Measurements from ENCODE around the gene PLCL1. TPM values are rescaled to one million over a fixed set of nuclear protein-coding genes. Genes with fewer than 3 reads are reported as not detected.
A peak's percentile ranks its signal among the peaks of the same experiment; 100 is the strongest.

PLCL1 gene
- total RNA-seq, 1 experiment from 2014 or later = 0.12 TPM

DNA sequence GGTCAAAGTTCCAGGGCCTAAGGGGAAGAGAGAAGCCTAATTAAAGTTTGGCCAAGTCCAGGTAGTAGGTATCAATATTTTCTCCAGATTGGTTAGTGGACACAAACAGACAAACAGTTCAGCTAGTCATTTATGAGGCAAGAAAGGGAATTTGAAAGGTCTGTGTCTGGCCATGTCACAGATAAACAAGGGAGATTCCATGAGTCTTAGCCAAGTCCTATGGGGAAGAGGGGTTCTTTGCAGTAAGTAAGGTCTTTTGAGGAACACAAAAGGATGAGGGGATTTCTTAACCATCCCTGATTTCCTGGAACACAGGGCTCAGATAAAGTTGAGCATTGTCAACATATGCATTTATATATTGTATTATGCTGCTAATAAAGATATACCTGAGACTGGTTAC lies 310.8 kb downstream of the PLCL1 start:
- DNase-seq (ENCODE audit: low read depth) = no peak

DNA sequence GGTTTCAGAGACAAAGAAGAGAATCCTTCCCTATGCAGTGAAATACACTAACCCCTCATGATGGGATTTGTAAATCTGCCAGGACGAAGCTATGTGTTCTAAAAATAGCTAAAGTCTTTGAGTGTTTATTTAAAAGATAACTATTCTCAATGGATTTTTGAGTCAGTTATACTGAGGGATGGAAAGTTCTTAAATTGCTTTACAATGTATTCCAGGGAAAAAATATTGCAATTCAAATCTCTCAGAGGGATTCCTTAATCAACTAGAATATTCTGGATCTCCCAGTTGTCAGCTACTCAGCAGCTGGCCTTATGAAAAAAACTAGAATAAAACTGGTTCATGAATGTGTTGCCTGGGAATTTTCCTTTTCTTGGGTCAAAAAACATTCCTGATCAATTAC lies 312.4 kb downstream of the PLCL1 start:
- no peak for DNase-seq (ENCODE audit: low read depth)

DNA sequence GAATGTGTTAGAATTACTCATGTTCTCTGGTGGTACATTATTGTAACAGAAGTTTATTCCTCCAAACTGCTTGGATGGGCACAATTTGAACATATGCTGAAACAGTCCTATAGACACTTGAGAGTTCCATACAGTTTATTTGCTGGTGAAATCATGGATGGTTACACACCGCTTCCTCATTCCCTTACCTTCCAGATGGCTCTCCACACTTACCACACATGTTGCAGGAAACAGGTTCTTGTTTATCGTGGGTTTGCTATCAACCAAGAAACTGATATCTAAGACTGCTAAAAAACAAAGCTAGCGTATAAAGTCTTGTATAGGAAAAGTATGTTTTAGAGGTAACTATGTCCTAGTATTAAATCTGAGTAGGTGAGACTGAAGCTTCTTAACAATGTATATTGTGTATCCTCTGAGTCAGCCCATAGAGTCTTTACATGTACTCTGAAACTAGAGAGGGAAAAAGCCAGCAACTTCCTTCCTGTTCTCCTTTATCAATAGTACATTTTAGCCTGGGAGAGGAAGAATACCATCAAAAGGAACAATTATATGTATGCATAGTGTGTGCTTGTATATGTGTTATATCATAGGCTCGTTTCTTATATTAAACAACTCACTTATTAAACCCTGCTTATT lies 313.1 kb downstream of the PLCL1 start:
- DNase-seq (ENCODE audit: low read depth) = no peak

DNA sequence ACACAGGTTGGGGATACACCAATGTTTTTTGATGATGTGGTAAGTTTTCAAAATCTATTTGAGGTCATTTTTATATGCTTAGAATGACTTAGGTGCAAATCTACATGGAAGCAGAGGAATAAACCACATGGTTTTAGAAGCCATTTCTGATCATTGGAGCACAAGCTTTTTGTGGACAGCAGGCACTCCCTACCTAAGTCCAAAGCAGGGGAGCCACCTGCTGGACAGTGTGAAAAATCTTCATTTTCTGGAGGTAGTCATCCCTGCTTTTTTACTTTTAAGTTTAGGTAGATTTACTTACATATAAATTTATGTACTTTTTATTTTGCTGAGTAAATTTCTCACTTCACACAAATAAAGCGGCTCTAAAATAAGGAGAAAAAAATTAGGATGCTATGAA lies 323.2 kb downstream of the PLCL1 start:
- peak; percentile 17 for DNase-seq (ENCODE audit: low read depth)

DNA sequence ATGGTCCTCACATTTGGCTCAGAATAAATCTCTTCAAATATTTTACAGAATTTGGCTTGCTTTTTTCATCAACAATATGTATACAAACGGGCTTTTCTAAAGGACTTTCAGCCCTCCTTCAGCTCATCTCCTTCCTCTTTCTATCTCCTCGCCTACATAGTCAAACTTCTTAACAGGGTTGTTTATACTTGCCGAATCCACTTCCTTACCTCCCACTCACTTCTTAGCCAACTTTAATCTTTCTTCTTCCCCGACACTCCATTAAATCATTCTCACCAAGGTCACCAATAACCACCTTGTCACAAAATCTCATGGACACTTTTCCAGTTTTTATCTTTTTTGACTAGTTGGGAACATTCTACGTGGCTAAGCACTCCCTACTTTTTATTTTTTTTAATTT lies 325.2 kb downstream of the PLCL1 start:
- DNase-seq (ENCODE audit: low read depth) = no peak

DNA sequence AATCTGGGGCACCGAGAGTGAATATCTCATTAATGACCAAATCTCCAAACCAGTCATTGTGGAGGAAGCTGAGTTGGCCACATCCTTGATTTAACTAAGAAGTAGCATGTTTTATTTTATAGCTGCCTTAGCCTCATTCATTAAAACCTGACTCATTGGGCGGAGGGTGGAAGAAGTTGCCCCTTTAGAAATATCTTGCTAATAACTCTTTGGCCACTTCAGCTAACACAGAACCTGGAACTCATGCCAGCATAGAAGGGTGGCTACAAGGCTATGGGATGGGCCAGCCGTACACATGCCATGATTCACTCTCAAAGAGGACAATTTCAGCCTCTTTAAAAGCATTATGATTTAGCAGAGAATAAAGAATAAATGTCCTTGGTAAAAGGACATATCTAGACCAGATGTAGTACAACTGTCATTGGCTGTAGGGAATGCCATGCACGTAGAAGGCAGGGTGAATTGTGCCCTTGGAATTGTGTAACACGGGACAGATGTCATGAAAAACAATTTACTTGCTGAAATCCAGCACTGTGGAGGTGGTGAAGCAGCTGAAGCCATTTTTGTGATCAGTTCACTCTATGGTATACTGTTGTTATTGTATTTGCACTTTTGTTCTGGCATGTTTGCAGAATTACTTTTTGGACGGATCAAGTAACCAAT lies 330.0 kb downstream of the PLCL1 start:
- DNase-seq (ENCODE audit: low read depth) = peak; percentile 14

DNA sequence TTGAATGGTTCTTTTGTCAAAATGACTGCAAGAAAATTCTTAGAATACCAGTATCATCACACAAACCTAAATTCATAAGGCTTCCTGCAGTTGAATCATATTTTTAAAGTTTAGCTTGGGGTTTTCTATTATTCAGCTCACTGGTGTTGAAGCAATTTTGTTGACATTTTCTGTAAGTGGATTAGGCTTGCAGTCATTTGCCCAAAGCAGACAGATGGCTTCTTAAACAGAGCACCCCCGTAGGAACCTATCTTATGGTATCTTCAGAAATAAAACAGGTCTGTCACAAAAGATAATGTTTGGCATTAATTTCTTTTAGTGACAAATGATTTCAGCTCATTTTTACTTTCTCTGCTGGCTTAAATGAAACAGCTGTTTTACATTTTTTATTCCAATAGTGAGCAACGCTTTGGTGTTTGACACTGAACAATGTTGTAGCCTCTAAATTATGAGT lies 331.1 kb downstream of the PLCL1 start:
- peak; percentile 15 for DNase-seq (ENCODE audit: low read depth)

DNA sequence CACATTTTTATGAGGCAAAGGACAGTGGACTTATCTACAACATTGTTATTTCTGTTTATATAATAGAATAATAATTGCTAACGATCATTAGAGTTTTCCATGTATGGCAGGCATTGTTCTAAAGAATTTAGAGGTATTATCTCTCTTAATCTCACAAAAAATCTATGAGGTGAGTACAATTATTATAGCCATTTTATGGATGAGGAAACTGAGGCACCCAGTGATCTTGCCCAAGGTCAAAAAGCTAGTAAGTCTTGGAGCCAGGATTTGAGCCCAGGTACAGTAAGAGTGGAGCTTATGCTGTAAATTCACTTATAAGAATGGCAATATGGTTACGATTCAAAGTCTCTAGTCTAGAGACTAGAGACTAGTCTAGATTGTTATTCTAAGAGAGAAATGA lies 331.7 kb downstream of the PLCL1 start:
- no peak for DNase-seq (ENCODE audit: low read depth)

DNA sequence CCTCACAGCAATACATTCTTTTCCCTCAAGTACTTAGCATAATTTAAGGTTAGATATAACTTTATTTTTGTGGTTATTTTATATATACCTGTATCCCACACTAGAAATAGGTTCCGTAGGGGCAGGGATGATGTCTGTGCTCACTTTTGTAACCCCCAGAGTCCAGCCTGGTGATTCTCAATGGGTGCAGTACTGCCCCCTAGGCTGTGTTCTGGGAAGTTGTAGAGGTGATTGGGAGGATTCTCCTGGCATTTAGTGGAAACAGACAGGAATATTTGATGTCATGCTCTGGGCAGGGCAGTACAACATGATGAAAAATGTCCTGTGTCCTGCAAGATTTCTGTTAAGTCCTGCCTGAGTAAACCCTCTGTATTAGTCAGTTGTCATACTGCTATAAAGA lies 333.3 kb downstream of the PLCL1 start:
- no peak for DNase-seq (ENCODE audit: low read depth)

DNA sequence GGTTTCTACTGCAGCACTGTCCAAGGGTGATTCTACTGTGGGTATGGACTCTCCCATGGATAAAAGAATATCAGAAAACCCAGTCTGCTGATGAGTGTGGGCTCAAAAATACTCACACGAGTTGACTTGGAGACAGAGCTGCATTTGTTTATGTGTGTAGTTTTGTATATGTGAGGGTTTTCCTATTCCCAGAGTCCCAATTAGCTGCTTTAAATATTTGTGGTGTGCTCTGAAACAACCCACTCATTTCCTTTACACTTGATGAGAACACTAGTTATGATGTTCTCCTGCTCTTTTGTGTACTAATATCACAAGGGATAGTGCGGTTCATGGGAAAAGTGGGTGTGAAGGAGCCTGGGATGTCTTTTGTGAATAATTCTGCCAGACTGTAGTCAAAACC lies 337.3 kb downstream of the PLCL1 start:
- peak; percentile 14 for DNase-seq (ENCODE audit: low read depth)

DNA sequence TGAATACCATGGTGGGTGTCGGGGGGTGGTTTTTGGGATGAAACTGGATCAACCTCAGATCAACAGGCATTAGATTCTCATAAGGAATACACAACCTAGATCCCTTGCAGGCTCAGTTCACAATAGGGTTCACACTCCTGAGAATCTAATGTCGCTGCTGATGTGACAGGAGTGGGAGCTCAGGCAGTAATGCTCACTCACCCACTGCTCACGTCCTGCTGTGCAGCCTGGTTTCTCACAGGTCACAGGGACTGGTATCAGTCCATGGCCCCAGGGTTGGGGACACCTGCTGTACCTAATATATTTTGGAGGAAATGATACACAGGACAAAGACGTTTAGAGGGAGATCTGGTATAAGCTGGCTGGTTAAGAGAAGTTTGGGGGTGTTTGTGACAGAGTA lies 338.8 kb downstream of the PLCL1 start:
- DNase-seq (ENCODE audit: low read depth) = no peak

DNA sequence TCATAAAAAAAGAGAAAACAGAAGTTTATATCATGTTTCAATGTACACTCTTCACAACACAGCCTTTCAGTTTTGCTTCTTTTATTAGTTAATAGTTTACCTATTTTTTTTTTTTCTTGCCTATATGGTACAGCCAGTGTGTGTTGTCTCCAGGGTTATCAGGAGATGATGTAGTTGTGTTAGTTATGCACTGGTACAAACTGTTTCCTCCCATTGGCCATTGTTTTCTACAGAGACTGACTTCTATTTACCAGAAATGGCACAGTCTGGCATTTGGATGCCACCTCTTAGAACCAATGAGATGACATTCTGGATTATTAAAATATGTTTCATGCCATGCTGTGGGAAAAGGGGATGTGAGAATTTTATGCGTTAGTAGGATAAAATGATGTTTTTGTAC lies 339.4 kb downstream of the PLCL1 start:
- no peak for DNase-seq (ENCODE audit: low read depth)

DNA sequence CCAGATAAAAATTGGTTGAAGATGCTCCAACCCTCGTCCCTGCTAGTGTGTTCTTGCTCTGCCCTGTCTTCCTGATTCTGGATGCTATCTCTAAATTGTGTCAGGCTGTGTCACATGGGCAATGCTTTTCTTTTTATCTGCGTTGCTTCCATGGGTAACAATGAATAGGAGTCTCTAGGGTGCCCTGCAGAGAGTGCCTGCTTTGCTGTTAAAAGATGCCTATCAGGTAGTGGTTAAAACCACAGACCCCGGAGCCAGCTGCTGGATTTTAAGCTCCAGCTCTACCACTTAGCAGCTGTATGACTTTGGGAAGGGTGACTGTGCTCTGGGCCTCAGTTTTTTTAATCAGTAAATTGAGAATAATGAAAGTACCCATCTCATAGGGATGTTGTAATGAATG lies 340.3 kb downstream of the PLCL1 start:
- DNase-seq (ENCODE audit: low read depth) = no peak

DNA sequence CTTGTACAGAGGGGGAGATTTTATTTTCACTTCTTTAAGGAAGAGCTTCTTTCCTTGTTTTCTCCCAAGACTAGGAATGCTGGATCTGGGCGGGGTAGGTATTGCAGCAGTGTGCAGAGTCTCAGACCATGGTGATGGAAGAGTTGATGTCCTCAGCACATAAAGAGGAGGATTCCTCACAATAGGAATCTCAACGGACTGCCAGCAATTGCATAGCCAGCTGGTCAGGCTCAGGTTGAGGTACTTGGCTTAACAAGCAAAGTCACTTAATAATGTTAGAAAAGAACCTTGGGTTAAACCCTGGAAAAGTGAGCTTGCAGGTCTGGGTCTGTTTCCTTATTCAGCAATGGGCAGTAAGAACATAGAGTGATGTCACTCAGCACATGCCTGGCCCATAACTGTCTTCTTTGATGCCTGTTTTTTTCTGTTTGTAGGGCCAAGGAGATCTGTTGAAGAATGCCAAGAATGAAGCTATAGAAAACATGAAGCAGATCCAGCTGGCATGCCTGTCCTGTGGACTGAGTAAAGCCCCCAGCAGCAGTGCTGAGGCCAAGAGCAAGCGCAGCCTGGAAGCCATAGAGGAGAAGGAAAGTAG lies 342.1 kb downstream of the PLCL1 start:
- no peak for DNase-seq (ENCODE audit: low read depth)

DNA sequence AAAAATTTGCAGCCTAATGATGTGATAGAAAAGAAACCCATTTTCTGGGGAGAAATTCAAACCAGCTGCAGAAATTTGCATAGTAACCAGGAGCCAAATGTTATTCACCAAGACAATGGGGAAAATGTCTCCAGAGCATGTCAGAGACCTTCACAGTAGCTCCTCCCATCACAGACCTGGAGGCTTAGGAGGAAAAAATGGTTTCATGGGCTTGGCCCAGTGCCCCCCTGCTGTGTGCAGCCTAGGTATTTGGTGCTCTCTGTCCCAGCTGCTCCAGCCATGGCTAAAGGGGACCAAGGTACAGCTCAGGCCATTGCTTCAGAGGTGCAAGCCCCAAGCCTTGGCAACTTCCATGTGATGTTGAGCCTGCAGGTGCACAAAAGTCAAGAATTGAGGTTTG lies 352.9 kb downstream of the PLCL1 start:
- DNase-seq (ENCODE audit: low read depth) = no peak

DNA sequence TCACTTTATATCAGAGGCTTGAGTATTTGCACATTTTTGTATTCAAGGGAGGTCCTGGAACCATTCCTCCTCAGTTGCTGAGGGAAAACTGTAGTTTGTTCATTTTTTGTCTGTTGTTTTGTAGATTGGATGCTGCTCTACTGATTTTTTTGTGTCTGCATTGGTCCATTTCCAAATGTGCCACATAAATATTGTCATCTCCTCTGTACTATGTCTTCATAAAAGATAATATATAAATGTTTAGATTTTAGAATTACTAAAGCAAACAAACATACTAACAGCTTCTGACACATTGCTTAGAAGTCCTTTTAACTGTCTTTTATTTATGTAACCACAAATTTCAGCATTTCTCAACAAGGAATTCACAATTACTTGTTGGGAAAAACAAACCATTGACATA lies 356.8 kb downstream of the PLCL1 start:
- no peak for DNase-seq (ENCODE audit: low read depth)

DNA sequence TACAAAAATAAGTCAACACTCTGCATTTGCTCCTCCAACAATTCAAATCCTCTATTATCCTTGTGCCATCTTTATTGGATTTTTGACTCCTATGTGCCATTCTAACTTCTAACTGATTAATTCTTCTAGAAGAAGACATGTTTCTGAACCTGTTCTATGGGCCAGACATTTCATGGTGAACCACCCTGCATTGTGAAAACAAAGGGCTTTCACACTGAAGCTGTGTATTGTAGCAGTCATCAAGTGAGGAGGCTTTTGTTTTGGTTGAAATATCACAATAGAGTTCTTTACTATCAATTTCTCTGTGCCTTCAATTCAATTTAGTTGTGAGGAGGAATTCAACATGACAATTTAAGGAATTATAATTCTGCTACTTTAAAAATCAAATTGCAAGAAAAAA lies 357.9 kb downstream of the PLCL1 start:
- no peak for DNase-seq (ENCODE audit: low read depth)

DNA sequence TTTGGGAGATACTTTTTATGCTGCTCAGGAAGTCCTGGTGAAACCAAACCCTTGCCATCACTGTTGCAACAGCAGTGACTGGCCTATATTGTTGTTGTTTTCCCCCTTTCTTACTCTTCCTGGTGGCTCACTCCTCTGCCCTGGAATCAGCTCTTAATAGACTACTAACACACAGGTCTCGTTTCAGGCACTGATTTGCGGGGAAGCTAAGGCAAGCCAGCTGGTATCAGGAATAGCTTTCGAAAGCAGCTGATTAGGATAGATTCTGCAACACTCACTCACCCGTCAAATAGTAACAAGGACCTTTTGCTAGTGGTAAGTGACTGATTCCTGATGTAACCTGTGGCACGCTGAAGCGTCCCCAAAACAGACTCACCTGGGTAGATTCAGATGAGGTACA lies 360.4 kb downstream of the PLCL1 start:
- no peak for DNase-seq (ENCODE audit: low read depth)

DNA sequence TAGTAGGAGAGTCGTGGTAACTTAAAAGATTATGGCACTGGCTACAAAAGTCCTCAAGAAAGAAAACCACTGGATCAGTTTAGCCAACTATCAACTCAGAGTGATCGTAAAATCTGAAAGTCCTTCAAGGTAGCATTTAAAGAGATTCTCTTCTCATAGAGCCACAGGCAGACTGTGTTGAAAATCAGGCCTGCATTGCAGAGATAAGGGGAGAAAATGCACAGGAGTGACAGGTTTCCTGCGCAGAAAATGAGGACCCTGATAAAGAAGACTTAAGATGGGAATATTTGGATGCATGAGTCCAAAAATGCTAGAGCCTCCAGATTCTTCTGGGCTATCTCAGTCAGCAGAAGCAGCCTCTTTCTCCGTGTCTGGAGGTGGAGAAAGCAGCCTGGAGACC lies 360.9 kb downstream of the PLCL1 start:
- no peak for DNase-seq (ENCODE audit: low read depth)

DNA sequence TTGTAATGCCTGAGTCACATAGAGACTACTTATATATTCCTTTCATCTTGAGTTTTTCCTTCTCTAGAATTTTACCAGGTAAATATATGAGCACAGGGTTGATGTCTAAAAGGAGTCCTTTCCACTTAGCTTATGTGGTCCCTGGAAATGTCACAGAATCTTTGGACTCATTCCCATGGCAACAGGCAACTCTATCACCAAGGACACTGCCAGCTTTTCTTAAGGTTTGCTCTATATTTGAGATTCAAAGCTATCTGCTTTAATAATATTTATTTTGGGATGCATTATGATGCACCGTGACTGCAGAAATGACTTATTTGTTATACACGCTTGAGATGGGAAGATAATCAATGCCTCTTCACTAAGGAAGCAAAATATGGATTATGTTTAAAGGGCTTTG lies 363.0 kb downstream of the PLCL1 start:
- DNase-seq (ENCODE audit: low read depth) = no peak

DNA sequence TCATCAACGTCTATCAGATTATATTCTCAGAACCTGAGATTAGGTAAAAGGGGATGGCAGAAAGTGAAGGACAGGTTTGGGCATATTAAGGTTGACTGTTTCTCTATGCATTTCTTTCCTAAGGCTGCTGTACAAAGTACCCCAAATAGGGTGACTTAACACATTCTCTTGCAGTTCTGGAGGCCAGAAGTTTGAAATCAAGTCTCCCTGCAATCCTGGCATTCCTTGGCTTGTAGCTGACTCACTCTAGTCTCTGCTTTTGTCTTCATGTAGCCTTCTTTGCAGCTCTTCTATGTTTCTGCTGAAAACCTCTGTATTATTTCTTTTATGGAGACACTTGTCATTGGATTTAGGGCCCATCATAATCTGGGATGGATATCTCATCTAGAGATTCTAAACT lies 364.3 kb downstream of the PLCL1 start:
- no peak for DNase-seq (ENCODE audit: low read depth)

DNA sequence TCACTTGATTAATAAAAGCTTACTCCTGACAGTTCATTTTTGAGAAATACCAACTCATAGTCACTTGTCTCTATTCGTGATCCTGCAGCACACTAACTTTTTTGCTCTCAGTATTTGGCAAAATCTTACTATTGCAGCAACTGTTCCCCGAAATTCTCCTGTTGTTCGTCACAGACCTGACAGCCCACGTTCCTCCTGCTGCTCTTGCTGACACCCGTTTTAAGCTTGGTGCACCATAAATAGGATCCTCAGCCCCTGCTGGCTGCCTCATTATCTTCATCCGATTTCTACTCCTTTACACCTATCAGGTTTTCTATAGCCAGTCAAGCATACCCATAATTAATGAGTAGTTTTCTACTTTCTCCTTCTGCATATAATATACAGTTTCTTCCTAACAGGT lies 368.8 kb downstream of the PLCL1 start:
- no peak for DNase-seq (ENCODE audit: low read depth)

DNA sequence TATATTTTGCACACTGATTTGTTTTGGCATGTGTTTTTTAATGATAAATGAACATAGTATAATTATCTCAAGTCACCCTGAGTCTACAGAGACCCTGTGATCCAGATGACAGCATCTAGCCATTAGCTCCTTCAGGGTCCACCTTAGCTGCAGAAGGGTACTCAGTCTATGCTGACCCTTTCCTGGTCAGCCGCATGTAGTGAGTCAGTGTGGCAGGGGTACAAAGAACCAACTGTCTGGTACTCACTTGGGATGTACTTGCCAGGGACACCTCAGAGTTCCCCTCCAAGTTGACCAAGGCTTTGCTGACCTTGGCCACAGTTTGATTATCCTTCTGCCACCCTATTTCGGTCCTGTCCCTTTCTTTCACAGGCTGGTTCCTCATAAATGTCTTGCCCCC lies 369.5 kb downstream of the PLCL1 start:
- no peak for DNase-seq (ENCODE audit: low read depth)

DNA sequence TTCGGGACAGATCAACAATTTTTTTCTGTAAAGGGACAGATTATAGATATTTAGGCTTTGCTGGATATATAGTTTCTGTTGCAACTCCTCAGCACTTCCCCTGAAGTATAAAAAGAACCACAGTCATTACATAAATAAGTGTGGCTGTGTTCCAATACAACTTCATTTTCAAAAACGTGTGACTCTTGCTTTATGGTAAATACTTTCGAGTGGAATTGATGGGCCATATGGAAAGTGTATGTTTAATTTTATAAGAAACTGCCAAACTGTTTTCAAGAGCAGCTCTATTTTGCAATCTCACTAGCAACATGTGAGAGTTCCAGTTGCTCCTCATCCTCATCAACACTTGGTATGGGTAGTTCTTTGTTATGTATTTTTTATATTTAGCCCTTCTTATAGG lies 370.9 kb downstream of the PLCL1 start:
- no peak for DNase-seq (ENCODE audit: low read depth)

Data from RPMI7951 (cell line).